ENCODE results near the gene SCGN. TPM values are rescaled to one million over a fixed set of nuclear protein-coding genes. Genes with fewer than 3 reads are reported as not detected.
A peak's percentile ranks its signal among the peaks of the same experiment; 100 is the strongest.

Gene SCGN
- total and polyA plus RNA-seq, 9 of the 15 experiments (the other 6 are each of a cell fraction or from before 2014, with no cell fraction given) = not detected

GRCh38 chr6:25652007-25652515, at the start of gene SCGN (continued):
- TF ChIP-seq ZNF311 (CRISPR knock-in tag; IDR thresholded peaks at IDR 0.05) (0 out of 2 replicates have a peak, but pooled peaks have one; percentile 39), BMI1 (IDR thresholded peaks at IDR 0.05; ENCODE audit: low read length) (no peak), NR1H2 (CRISPR knock-in tag; IDR thresholded peaks at IDR 0.05) (no peak), MAFK (IDR thresholded peaks at IDR 0.05; ENCODE audit: low read length) (no peak), DMBX1 (CRISPR knock-in tag; IDR thresholded peaks at IDR 0.05; ENCODE audit: borderline replicate concordance) (peak; percentile 63; the same call in 1 of the 2 replicates), MEIS2 (IDR thresholded peaks at IDR 0.05; ENCODE audit: partially characterized antibody) (no peak), ELF4 (CRISPR knock-in tag; IDR thresholded peaks at IDR 0.05) (no peak), ZFP36 (IDR thresholded peaks at IDR 0.05; ENCODE audit: low read depth, low read length, partially characterized antibody) (no peak), MYC (IDR thresholded peaks at IDR 0.05; ENCODE audit: low read depth, low read length) (no peak), MYC (CRISPR knock-in tag; IDR thresholded peaks at IDR 0.05; ENCODE audit: borderline replicate concordance, low read depth) (no peak), CBFB (CRISPR knock-in tag; IDR thresholded peaks at IDR 0.05) (no peak), NUFIP1 (IDR thresholded peaks at IDR 0.05; ENCODE audit: partially characterized antibody) (no peak), SMAD3 (CRISPR knock-in tag; conservative IDR thresholded peaks at IDR 0.05) (no peak), EGR1 (conservative IDR thresholded peaks at IDR 0.05) (no peak), TEAD1 (CRISPR knock-in tag; IDR thresholded peaks at IDR 0.05) (0 out of 4 replicates have a peak, but pooled peaks of 1 of the 2 experiments have one; percentile 34), ZNF140 (CRISPR knock-in tag; IDR thresholded peaks at IDR 0.05) (no peak), THAP12 (CRISPR knock-in tag; IDR thresholded peaks at IDR 0.05) (no peak), MAFF (IDR thresholded peaks at IDR 0.05; ENCODE audit: low read length) (no peak)
- TF ChIP-seq, protein P1, sequence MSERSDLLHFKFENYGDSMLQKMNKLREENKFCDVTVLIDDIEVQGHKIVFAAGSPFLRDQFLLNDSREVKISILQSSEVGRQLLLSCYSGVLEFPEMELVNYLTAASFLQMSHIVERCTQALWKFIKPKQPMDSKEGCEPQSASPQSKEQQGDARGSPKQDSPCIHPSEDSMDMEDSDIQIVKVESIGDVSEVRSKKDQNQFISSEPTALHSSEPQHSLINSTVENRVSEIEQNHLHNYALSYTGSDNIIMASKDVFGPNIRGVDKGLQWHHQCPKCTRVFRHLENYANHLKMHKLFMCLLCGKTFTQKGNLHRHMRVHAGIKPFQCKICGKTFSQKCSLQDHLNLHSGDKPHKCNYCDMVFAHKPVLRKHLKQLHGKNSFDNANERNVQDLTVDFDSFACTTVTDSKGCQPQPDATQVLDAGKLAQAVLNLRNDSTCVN (CRISPR knock-in tag; IDR thresholded peaks at IDR 0.05) = no peak
- TF ChIP-seq, protein P2, sequence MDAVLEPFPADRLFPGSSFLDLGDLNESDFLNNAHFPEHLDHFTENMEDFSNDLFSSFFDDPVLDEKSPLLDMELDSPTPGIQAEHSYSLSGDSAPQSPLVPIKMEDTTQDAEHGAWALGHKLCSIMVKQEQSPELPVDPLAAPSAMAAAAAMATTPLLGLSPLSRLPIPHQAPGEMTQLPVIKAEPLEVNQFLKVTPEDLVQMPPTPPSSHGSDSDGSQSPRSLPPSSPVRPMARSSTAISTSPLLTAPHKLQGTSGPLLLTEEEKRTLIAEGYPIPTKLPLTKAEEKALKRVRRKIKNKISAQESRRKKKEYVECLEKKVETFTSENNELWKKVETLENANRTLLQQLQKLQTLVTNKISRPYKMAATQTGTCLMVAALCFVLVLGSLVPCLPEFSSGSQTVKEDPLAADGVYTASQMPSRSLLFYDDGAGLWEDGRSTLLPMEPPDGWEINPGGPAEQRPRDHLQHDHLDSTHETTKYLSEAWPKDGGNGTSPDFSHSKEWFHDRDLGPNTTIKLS (IDR thresholded peaks at IDR 0.05; ENCODE audit: borderline replicate concordance, low read depth) = no peak
- TF ChIP-seq, protein P3, sequence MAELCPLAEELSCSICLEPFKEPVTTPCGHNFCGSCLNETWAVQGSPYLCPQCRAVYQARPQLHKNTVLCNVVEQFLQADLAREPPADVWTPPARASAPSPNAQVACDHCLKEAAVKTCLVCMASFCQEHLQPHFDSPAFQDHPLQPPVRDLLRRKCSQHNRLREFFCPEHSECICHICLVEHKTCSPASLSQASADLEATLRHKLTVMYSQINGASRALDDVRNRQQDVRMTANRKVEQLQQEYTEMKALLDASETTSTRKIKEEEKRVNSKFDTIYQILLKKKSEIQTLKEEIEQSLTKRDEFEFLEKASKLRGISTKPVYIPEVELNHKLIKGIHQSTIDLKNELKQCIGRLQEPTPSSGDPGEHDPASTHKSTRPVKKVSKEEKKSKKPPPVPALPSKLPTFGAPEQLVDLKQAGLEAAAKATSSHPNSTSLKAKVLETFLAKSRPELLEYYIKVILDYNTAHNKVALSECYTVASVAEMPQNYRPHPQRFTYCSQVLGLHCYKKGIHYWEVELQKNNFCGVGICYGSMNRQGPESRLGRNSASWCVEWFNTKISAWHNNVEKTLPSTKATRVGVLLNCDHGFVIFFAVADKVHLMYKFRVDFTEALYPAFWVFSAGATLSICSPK (IDR thresholded peaks at IDR 0.05; ENCODE audit: borderline replicate concordance) = no peak
- TF ChIP-seq, protein P4, sequence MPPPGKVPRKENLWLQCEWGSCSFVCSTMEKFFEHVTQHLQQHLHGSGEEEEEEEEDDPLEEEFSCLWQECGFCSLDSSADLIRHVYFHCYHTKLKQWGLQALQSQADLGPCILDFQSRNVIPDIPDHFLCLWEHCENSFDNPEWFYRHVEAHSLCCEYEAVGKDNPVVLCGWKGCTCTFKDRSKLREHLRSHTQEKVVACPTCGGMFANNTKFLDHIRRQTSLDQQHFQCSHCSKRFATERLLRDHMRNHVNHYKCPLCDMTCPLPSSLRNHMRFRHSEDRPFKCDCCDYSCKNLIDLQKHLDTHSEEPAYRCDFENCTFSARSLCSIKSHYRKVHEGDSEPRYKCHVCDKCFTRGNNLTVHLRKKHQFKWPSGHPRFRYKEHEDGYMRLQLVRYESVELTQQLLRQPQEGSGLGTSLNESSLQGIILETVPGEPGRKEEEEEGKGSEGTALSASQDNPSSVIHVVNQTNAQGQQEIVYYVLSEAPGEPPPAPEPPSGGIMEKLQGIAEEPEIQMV (tag; conservative IDR thresholded peaks at IDR 0.05; ENCODE audit: low read depth) = no peak

All from K562 (cell line).